Activated naive CD4-positive, alpha-beta T cell treated with anti-CD3 and anti-CD28 coated beads for 36 hours (primary cell): Measurements from ENCODE around the gene KLKB1. TPM values are rescaled to one million over a fixed set of nuclear protein-coding genes. Genes with fewer than 3 reads are reported as not detected.
"Not testable (repeated sequence)": the region's sequence is repeated elsewhere in the genome, so short reads cannot be mapped to it uniquely, and the experiment has no call there.

Experiments
- CTCF ChIA-PET: fragments of 350-600 bp; sonication (Branson Sonifier 250); formaldehyde crosslinking; loops from one replicate; lab custom pipeline; 2021; ENCODE audit warnings: antibody characterized with exemption; lab: Charles Lee
- DNase-seq: peaks from one replicate; pipeline ENCODE4 v3.0.0-alpha.2; 2020
- H3K27ac Mint-ChIP-seq: one replicate; pipeline ENCODE4 v1.8.0; 2021; ENCODE audit warnings: mild to moderate bottlenecking, mixed read lengths
- H3K27me3 Mint-ChIP-seq: one replicate; pipeline ENCODE4 v1.8.0; 2021; ENCODE audit warnings: low read depth, mixed read lengths
- H3K36me3 Mint-ChIP-seq: one replicate; pipeline ENCODE4 v1.8.0; 2021; ENCODE audit warnings: low read depth, mixed read lengths
- H3K4me1 Mint-ChIP-seq: one replicate; pipeline ENCODE4 v1.8.0; 2021; ENCODE audit warnings: low read depth, mixed read lengths
- H3K4me3 Mint-ChIP-seq: one replicate; pipeline ENCODE4 v1.8.0; 2021; ENCODE audit warnings: mild to moderate bottlenecking, moderate library complexity, mixed read lengths
- H3K9me3 Mint-ChIP-seq: one replicate; pipeline ENCODE4 v1.8.0; 2021; ENCODE audit warnings: mixed read lengths
- intact Hi-C: fragments of 100-400 bp; cut with micrococcal nuclease; formaldehyde crosslinking; loops from one replicate; pipeline ENCODE4 v1.15.1; 2023
- total RNA-seq, 2 experiments: library from RNA; stranded (reverse); gene quantifications; one replicate each; pipeline ENCODE4 v1.2.3, GENCODE V29; 2021

The KLKB1 gene
- total RNA-seq, 2 experiments from 2014 or later = not detected

DNA sequence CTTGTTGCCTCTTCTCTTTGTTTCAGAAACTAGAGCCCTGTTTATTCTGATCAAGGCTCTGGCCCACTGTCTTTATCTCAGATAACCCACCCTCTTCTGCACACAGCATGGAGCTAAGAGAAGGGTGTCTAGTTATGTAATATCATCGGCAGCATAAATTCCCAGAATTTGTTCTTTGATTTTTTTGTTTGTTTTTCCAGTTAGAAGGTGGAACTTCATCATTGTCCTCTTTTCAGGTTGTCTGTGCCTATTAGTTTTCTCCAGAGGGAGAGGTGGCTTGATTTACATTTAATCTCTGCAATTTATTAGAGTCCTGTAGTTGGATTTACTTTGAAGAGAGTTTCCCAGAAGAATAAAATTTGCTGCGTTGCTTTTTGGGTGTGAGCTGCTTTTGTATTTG lies 23.5 kb downstream of the KLKB1 start:
- H3K9me3 Mint-ChIP-seq = peaks cover 9% of the 10 kb centered on the region
- H3K27ac Mint-ChIP-seq = no peak overlapping the region
- H3K36me3 Mint-ChIP-seq = peaks cover 3% of the 10 kb centered on the region
- no peaks in the 10 kb centered on the region for H3K4me1 Mint-ChIP-seq
- no peak for DNase-seq
- no peaks in the 10 kb centered on the region for H3K27me3 Mint-ChIP-seq
- H3K4me3 Mint-ChIP-seq = no peak overlapping the region
- intact Hi-C loops = no loop called here
- CTCF ChIA-PET = interaction anchor here (1.1 kb wide), 1 partner anchor 20 kb away, joined by 3 read pairs; no protein-coding TSS in a partner anchor

DNA sequence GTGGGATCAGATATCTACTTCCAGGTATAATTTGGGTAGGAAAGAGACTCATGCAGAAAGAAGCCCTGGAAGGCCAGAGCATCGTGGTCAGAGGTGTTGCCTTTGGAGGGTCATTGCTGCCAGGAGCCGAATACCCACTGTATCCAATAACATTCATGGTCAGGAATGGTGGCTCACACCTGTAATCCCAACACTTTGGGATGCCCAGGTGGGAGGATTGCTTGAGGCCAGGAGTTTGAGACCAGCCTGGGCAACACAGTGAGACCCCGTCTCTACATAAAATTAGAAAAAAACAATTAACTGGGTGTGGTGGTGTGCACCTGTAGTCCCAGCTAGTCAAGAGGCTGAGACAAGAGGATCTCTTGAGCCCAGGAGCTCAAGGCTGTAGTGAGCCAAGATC lies 27.8 kb downstream of the KLKB1 start:
- Mint-ChIP-seq H3K36me3 (peaks cover 3% of the 10 kb centered on the region), H3K4me1 (no peaks in the 10 kb centered on the region), H3K9me3 (no peaks in the 10 kb centered on the region), H3K27me3 (no peaks in the 10 kb centered on the region), H3K27ac (no peak overlapping the region), H3K4me3 (no peak overlapping the region)
- intact Hi-C loops = no loop called here
- DNase-seq = no peak
- CTCF ChIA-PET = no interaction called here

DNA sequence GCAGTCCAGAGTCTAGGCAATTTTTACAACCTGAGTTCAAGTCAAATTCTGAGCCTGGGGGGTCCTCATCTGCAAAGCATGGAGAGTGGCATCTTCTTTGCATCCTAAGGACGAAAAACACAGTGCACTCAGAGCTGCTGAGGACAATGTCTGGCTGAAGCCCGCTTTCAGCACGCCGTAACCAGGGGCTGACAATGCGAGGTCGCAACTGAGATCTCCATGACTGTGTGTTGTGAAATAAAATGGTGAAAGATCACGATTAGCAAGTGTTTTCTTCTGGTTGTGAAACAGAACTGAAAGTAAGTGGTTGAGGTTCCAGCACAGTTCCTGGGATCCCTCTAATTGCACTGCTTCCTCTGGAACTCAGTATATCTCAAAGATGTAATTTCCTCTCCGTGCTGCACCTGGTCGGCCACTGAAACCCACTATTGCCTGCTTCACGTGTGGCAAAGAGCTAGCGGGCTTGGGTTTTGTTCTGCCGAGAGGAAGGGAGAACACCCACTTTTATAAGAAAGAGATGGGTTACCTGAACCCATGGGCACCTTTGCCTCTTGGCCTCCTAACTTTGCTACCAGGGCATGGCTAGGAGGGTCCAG lies 31.0 kb downstream of the KLKB1 start:
- Mint-ChIP-seq H3K9me3 (no peaks in the 10 kb centered on the region), H3K36me3 (no peaks in the 10 kb centered on the region), H3K4me3 (no peak overlapping the region), H3K4me1 (no peaks in the 10 kb centered on the region), H3K27ac (no peak overlapping the region), H3K27me3 (no peaks in the 10 kb centered on the region)
- CTCF ChIA-PET = no interaction called here
- no peak for DNase-seq
- intact Hi-C loops = no loop called here

DNA sequence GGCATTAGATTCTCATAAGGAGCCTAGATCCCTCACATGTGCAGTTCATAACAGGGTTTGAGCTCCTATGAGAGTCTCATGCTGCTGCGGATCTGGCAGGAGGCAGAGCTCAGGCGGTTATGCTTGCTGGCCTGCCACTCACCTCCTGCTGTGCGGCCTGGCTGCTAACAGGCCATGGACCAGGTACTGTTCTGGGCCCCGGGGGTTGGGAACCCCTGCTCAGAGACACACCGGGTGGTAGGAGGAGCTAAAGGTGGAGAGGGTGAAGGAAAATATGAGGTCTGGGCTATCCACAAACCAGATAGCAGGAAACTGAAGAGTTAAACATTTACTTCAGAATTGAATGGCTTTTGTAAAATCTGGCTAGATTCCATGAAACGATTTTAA lies 32.8 kb downstream of the KLKB1 start:
- Mint-ChIP-seq H3K4me1 (no peaks in the 10 kb centered on the region), H3K9me3 (no peaks in the 10 kb centered on the region), H3K27me3 (peaks cover 7% of the 10 kb centered on the region), H3K36me3 (no peaks in the 10 kb centered on the region), H3K4me3 (no peak overlapping the region), H3K27ac (no peak overlapping the region)
- intact Hi-C loops = no loop called here
- CTCF ChIA-PET = no interaction called here
- no peak for DNase-seq

DNA sequence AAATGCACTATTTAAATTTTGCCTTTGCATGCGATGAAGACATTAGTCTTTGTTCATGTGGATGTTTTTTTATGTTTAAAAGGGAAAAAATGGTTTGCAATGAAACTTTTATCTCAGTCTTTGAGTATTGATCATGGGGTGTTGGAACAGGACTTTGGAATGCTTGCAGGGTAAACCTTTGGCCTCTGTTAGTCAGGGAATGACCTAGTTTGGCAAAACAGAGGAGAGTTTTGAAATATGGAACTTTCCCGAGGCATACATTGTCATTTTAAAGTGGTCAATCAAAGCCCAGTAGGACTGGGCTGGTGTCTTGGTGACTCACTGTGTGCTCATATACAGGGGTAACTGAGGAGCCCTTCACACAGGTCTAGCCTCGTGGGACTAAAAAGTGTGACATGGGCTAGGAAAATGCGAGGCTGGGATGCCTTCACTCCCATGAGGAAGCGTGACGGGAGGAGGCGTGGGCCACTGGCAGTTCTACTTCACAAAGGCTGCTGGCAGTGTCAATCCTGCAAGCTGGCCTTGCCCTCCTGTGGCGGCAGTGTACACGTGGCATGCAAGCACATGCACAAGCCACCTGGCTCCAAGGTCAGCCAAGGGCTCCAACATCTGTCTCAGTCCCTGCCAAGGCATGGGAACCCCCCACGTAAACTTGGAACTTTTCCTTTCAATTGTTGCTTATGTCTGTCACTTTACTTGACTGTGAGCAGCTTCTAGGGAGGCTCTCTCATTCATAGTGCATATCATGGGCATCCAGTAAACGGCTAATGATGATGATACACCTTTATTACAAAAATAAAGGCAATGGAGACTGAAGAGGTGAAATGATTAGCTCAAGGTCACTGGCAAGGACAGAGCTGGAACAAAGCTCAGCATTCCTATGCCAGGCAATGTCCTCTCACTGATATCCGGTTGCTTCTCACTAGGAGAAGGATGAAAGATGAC lies 33.5 kb downstream of the KLKB1 start:
- H3K4me3 Mint-ChIP-seq = no peak overlapping the region
- H3K9me3 Mint-ChIP-seq = no peaks in the 10 kb centered on the region
- intact Hi-C loops = no loop called here
- H3K27me3 Mint-ChIP-seq = peaks cover 7% of the 10 kb centered on the region
- CTCF ChIA-PET = no interaction called here
- no peaks in the 10 kb centered on the region for H3K4me1 Mint-ChIP-seq
- no peak overlapping the region for H3K27ac Mint-ChIP-seq
- no peak for DNase-seq
- no peaks in the 10 kb centered on the region for H3K36me3 Mint-ChIP-seq

DNA sequence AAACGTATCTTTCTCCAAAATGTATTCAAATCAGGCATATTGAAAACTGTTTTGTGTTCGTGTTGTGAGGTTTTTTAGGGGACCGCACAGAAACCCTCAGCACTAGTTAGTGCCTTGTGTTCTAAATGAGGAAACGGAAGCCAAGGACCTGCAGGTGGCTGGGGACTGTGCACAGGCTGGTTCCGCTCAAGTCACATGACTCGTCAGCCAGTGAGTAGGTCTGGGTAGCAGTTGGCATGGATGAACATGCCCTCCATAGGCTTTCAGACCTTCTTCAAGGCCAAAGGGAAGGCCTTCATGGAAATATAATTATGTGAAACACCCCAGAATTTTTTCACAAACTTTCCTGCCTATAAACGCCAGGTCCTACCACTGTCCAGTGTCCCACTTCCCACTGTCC lies 37.4 kb downstream of the KLKB1 start:
- no peaks in the 10 kb centered on the region for H3K36me3 Mint-ChIP-seq
- intact Hi-C loops = no loop called here
- H3K4me1 Mint-ChIP-seq = no peaks in the 10 kb centered on the region
- no peak overlapping the region for H3K27ac Mint-ChIP-seq
- peaks cover 25% of the 10 kb centered on the region for H3K27me3 Mint-ChIP-seq
- no peak overlapping the region for H3K4me3 Mint-ChIP-seq
- H3K9me3 Mint-ChIP-seq = no peaks in the 10 kb centered on the region
- no peak for DNase-seq
- CTCF ChIA-PET = no interaction called here

DNA sequence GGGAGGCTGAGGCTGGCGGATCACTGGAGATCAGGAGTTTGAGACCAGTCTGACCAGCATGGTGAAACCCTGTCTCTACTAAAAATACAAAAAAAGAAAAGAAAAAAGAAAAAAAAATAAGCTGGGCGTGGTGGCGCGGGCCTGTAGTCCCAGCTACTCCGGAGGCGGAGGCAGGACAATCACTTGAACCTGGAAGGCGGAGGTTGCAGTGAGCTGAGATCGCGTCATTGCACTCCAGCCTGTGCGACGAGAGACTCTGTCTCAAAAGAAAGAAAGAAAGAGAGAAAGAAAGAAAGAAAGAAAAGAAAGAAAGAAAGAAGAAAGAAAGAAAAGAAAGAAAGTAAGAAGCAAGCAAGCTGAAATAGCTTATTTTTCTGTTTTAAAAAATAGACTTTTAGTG lies 37.9 kb downstream of the KLKB1 start:
- H3K27ac Mint-ChIP-seq, DNase-seq, H3K36me3 Mint-ChIP-seq, H3K4me3 Mint-ChIP-seq, intact Hi-C loops, H3K9me3 Mint-ChIP-seq, H3K4me1 Mint-ChIP-seq, CTCF ChIA-PET: not testable (repeated sequence)
- peaks cover 25% of the 10 kb centered on the region for H3K27me3 Mint-ChIP-seq

DNA sequence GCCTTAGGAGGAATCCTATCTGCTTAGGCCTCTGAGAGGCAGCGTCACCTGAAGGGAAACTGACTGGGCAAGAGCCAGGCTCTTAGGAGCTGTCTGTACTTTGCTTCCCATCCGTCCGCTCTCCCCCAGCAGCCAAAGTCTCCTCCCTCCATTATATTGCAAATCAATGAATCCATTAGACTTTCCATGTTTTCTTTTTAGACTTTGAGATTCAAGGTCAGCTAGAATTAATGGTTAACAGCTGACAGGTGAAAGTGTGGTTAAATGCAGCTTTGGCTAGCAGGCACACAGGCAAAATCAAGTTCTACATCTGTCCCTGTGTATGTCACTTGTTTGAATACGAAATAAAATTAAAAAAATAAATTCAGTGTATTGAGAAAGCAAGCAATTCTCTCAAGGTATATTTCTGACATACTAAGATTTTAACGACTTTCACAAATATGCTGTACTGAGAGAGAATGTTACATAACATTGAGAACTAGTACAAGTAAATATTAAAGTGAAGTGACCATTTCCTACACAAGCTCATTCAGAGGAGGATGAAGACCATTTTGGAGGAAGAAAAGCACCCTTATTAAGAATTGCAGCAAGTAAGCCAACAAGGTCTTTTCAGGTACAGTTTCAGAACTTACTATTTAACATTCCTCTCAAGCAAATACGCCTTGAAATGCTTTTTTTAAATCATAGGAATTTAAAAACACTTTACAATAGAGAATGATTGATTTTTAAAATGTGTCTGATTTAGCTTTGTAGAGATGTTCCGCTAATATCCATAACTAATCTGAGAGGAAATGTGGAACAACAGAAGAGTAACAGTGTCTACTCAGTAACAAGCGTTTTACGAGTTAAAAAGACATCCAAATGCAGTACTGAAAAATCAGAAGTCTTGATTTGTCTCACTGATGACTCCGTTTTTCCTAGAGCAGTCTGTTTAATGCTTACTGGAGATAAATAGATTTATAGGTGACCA lies 38.7 kb downstream of the KLKB1 start, which contains the start of gene F11:
Gene F11, plus strand, starts transcription at position 507 of the 970 bp plus-strand sequence. CDS start 948 bp downstream, outside the sequence.
- no peak for DNase-seq
- H3K27me3 Mint-ChIP-seq = peaks cover 25% of the 10 kb centered on the region
- CTCF ChIA-PET = no interaction called here
- H3K27ac Mint-ChIP-seq = no peak within 1 kb of the TSS
- H3K4me3 Mint-ChIP-seq = no peak within 1 kb of the TSS
- H3K9me3 Mint-ChIP-seq = no peaks in the 10 kb centered on the region
- no peaks in the 10 kb centered on the region for H3K36me3 Mint-ChIP-seq
- intact Hi-C loops = no loop called here
- H3K4me1 Mint-ChIP-seq = no peaks in the 10 kb centered on the region

DNA sequence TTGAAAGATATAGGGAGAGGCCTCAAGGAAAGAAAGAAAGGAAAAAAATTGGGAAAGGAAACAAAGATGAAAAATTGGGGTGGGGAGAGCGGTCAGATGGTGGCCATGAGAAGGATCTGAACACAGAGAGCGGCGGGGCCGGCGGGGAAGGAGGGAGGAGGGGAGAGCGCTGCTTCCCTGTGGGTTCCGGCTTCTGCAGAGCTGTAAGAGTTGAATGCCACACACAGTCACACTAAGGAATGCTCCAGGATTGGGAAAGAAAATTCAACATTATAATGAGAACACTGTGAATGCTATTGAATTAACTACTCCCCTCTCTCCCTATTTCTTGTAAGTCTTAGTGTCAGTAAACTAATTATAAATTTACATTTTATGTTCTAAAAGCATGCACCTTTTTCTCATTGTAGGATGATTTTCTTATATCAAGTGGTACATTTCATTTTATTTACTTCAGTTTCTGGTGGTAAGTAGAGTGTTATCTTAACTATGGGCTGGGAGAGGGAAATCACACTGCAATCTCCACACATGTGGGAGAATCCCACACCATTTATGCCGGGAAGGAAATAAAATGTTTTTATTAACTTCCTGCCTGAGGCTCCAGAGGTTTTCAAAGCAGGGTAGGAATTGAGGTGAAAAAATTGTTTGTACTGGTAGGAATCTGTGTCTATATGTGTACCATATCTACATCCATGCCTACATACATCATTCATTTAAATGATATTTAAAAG lies 39.6 kb downstream of the KLKB1 start:
- Mint-ChIP-seq H3K9me3 (no peaks in the 10 kb centered on the region), H3K27me3 (peaks cover 25% of the 10 kb centered on the region), H3K27ac (no peak overlapping the region), H3K36me3 (no peaks in the 10 kb centered on the region), H3K4me1 (no peaks in the 10 kb centered on the region), H3K4me3 (no peak overlapping the region)
- CTCF ChIA-PET = no interaction called here
- DNase-seq = no peak
- intact Hi-C loops = no loop called here

DNA sequence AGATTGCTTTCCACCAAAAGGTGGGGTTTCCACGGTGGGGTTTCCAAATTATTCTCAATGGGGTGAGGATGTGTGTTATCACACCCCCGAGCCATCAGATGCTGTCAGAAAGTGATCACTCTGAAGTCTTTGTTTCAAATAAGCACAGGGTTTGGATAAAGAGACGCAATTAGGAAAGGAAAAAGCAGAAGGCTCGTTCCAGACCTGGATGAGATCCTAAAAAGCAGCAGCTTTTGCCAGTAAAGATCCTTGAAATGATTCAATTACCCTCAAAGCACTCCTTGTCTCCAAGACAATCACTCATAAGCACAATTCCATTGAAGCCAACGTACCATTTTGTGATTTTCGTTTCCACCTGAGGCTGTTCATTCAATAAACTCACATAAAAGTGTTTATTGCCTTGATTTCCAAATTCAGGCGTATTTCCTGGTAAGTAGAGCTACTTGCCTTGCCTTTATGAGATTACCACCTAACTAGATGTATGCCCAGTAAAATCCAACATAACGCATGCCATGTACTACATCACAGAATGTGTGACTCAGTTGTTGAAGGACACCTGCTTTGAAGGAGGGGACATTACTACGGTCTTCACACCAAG lies 43.9 kb downstream of the KLKB1 start:
- Mint-ChIP-seq H3K27ac (no peak overlapping the region), H3K4me3 (no peak overlapping the region), H3K9me3 (no peaks in the 10 kb centered on the region), H3K36me3 (no peaks in the 10 kb centered on the region), H3K27me3 (peaks cover 18% of the 10 kb centered on the region), H3K4me1 (no peaks in the 10 kb centered on the region)
- CTCF ChIA-PET = interaction anchor here (0.6 kb wide), 1 partner anchor 24 kb away, joined by 3 read pairs; no protein-coding TSS in a partner anchor
- DNase-seq = no peak
- intact Hi-C loops = no loop called here

DNA sequence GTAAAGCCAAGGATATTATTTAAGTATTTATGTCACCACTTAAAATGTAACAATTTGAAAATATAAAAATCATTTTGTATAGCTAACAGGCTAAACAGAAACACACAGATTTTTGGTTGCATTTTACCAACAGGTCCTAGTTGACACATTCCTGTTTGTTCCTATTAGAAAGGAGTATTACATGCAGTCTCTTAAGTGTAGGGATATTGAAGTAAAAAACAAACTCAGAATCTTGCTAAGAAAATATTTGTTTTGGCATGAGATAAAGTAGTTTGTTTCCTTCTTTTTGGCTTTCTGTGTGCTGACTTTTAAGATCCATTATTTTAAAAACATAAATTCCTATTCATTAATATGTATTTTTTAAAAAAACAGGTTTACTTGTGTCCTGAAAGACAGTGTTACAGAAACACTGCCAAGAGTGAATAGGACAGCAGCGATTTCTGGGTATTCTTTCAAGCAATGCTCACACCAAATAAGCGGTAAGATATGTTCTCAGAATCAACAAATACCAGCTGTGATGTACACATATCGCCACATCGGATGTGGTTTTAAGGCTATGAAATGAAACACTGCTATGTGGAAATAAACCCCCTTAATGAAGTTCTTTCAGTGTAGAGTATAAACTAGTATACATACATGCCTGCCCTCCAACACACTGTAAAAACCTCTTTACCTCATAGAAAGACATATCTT lies 45.5 kb downstream of the KLKB1 start:
- Mint-ChIP-seq H3K4me1 (no peaks in the 10 kb centered on the region), H3K36me3 (no peaks in the 10 kb centered on the region), H3K9me3 (no peaks in the 10 kb centered on the region), H3K27me3 (peaks cover 20% of the 10 kb centered on the region), H3K27ac (no peak overlapping the region), H3K4me3 (no peak overlapping the region)
- intact Hi-C loops = no loop called here
- CTCF ChIA-PET = no interaction called here
- no peak for DNase-seq
